HG03457 (cell line): ENCODE measurements around the gene MLH3.
"Not testable (repeated sequence)": the region's sequence is repeated elsewhere in the genome, so short reads cannot be mapped to it uniquely, and the experiment has no call there.

Experiments
- ATAC-seq: cut with Tn5 transposase; IDR thresholded peaks from one replicate; pipeline ENCODE4 v1.9.1; 2021; ENCODE audit warnings: moderate number of reproducible peaks; ENCODE audit not compliant: unreplicated experiment

Gene MLH3

DNA sequence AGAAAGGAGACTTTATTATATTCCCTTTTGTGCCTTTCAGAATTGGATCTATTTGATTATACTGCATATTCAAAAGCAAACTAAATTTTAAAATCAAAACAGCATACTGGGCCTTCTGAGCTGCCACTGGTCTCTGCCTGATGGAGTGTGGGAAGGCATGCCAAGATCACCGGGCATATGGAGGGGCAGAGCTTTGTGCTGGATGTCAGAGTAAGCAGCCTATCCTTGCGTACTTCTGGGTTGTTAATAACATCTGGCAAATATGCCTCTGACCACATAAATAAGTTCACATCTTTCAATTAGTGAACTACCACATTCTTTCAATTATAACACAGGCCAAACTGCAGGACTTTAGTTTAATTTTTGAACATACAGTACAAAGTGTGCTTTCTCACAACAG is 18.3 kb downstream of the MLH3 start:
- no peak for ATAC-seq

DNA sequence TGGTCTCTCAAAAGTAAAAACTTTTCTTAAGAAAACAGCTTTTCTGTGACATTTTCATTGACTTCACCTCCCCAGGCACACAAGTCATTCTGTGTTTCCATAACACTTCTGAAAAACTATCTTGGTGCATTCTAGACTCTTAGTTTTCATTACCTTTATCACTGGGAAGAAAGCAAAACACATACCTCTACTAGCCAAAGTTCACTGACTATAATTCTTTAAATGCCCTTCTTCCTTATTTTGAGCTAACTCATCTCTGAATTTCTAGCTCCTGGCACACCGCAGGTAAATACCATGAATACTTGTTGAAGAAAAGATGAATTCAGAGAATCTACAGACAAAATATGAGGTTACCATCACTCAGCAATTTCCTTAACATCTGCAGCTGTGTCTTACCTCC is 21.1 kb downstream of the MLH3 start:
- no peak for ATAC-seq

DNA sequence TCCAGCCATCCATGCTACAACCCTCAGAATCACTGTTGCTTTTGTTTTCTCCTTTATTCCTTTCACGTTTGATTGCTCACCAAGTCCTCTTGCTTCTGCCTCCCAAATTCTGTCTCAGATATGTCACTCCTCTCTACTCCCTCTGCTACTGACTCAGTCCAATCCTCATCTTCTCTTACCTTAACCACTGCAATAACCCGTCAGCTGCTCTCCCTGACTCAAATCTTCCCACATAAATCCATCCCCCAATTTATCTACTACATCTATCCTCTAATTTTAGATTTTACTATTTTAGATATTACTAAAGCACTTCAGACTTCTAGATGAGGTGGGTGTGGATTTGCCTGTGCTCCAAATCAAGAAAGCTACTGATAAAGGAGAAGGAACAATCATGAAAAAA is 25.4 kb downstream of the MLH3 start:
- no peak for ATAC-seq

DNA sequence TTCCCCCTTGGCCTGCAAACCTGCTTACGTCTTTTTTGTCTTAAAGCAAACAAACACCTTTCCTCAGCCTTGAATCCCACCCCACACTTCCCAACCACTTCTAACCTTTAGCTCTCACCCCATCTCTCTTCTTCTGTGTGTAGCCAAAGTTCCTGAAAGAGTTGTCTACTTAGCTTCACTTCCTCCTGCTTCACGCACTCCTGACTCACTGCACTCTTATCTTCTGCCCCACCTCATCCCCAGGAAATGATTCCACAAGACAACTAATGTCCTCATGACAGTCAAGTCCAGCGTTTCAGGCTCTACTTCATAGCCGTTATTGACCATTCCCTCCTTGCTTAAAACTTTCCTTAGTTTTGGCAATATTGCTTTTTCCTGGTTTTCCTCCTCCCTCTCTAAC is 26.2 kb downstream of the MLH3 start:
- no peak for ATAC-seq

DNA sequence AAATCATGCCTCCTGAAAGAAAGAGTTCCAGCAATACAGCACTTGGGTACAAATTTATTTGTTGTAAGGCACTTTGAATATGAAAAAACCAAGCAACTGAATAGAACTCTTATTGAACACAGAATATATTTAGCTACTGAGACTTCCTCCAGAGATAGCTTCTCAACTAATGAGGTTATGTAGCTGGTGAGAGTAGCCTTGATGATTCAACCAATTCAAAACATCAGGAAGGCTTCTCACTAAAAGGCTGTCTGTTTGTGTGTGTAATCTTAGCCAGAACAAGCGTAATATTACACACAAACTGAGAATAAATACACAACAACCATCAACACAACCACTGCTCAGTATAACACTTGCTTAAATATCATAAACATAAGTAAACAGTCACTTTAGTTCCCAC is 28.2 kb downstream of the MLH3 start:
- ATAC-seq: no peak

DNA sequence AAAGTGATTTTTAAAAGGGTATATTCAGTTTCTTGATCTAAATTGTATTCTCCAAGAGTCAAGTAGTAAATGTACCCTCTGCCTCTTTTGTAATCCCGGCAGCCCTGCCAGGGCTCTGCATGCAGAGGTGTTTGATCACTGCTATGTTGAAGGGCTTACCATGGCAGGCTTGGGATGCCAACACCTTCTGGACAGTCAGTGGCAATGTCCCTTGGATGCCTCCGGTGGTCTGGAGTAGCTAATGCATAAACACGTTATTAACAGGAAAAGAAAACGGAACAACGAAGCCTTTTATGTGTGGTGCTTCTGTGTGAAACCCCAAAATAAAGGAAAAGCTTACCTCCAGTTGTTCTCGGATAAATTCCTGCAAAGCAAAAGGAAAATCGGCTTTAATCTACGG is 28.6 kb downstream of the MLH3 start:
- ATAC-seq: no peak

DNA sequence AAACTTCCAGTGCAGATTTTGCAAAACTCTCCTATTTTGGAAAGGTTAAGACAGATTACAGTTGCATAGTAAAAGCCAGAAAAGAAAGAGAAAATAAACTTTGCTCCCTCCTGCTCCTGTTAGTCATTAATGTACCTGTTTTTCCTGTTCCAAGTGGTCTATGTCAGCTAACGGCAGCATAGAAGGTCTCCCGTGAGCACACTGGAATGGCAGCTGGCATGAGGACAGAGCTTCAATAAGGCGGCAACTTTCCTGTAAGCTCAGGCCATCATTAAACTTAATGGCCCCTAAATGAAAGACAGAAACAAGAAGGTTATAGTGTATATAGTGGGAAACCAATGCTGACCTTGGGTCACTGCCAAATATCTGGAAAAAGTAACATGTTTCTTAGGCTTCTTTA is 32.6 kb downstream of the MLH3 start:
- ATAC-seq: no peak

DNA sequence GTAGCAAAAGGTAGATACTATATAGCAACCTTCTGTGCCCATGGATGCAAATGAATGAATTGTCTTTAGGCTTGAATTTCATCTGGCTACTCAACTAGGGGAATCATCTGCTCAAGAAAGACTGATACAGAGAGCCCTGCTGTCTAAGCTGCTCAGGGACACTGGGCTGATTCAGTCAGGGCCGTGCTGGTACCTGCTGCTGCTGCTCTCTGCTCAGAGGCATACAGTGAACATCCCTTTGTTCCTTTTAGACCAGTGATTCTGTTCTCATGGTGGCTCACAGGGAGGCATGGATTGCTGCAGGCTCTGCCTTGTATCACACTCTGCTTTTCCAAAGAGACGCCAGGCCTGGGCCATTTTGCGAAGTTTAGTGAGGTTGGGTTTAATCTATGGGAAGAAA is 34.5 kb downstream of the MLH3 start:
- ATAC-seq: no peak

DNA sequence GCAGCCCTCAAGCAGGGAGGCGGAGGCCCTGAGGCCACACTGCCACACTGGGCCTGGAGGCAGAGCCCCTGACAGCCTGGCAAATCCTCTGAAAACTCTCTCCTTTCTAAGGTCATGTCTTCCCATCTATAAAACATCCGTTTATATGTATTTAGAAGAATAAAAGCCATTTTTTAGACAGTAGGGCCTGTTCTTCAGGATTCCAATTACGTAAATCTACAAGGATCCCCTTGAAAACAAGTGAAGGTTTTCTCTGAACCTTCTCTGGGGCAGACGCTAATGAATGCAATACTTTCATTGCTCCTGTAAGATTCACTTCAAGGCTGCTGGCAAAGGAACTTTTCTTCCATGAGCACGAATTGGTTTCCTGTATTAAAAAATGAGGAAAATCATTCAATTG is 35.8 kb downstream of the MLH3 start:
- ATAC-seq: no peak

DNA sequence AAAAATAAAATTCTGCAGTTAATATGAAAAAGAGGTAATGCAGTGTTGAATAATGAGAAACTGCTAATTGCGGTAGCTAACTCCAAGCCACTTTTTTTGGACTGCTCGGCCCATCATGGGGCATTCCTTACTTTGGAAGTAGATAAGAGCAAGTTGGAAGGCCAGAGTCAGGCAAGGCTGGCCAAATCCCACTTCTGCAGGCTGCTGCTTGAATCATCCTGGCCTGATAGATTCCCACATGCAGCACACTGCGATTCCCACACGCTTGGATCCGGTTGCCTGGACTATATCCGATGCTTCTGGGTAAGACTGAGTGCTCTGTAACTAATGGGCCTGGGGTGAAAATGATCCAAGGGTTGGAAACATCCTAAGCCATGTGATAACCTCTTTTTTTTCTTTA is 38.0 kb downstream of the MLH3 start:
- ATAC-seq: no peak

DNA sequence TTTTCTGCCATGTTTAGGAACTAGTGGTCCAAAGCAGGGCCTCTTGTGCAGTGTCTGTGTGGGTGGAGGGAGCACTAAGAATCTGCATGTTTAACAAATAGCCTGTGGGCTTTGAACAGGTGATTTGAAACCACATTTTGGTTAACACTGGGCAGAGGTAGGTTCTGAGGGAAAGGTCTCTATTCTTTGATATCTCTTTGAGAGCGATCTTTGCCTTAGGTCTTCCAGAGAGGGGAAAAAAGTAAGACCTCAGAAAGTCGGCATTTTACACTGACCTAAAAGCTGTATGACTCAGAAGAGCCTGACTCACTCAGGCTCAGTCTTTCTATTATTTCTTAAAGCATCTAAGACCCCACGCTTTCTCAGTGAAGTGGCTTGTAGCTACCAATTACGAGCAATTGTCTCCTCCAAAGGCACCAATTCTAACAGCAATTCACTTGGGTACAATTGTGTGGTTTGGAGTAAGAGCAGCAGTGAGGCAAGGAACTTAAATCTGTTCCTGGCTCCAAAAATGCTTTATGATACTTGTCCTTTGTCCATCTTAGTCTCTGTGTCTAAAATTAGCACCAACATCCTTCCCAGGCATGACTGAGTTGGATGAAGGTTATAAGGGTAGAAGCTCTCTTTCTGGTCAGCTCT is 39.8 kb downstream of the MLH3 start:
- ATAC-seq: no peak

DNA sequence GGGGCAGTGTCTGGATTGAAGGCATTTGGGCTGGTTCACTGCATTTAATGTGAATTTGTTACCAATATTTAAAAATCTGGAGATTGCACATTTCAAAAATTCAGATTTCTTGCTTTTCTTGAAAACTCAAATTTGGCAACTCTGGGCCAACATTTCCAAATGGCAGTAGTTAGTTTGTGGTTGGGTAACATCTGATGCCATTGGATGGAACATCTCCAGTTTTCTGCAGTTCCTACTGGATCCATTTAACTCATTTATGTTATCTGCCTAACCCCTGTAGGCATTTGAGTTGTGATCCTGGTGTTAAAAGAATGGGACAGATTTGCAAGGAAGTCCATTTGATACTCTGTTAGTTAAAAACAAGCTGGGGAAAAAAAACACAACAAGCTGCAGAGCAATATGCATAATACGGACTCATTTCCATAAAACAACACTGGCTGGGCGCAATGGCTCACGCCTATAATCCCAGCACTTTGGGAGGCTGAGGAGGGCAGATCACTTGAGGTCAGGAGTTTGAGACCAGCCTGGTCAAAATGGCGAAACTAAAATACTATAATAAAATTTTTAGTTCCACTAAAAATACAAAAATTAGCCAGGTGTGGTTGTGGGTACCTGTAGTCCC is 40.7 kb downstream of the MLH3 start:
- no peak for ATAC-seq

DNA sequence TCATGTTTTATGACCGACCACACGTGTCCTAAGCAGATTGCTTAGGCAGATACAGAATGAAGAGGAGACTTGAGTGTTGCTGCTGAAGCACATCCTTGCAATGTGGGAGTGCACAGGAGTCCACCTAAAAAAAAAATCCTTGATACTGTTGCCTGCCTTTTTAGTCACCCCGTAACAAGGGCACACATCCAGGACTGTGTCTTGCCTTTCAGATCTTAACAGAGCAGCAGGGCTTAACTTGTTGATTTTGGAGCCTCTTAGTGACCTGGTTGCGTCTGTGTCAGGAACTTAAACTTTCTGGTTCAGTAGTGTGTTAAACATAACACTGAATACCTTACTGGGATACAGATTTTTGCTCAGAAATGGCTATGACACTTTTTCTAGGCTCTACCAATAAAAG is 42.1 kb downstream of the MLH3 start:
- no peak for ATAC-seq

DNA sequence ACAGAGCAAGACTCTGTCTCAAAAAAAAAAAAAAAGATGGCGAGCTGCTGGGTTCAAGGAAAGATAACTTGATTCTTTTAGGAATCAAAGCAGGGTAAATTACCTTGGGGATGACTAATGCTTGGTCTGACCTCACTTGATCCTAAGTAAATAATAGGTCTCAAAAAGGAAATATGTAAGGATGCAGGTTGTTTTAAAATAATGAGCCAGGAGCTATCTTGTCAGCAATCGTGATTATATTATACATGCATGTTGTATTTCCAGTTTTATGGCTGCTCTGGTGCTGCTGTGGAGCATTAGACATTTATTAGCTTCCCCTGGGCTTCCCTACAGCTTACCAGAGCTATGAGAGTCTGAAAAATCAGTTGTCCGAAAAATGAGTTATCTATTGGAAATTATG is 45.9 kb downstream of the MLH3 start:
- no peak for ATAC-seq

DNA sequence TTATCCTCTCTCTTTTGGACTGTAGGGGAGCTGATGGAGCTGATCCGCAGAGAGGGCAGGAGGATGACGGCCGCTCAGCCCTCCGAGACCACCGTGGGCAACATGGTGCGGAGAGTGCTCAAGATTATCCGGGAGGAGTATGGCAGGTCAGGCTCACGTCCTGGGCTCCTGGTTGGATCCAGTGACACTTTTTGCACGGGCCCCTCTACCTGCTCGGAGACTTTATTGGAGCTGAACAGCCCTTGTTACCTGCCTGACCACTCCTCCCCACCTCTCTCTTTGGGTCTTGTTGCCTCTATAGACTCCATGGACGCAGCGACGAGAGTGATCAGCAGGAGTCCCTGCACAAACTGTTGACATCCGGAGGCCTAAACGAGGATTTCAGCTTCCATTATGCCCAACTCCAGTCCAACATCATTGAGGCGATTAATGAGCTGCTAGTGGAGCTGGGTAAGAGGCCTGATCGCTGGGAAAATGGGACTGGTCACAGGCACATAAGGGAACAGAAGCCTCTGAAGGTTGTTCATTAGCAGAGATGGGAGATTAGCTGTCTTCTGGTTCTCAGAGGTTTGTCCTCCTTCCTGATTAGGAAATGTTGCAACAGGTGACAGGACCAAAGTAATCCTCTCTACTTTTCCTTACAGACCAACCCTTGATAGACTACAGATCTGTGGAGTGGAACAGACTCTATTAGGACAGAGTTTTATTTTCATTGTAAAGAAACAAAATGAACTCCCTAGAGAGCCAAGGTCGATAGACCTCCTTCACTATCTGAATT is 47.8 kb downstream of the MLH3 start:
- no peak for ATAC-seq

DNA sequence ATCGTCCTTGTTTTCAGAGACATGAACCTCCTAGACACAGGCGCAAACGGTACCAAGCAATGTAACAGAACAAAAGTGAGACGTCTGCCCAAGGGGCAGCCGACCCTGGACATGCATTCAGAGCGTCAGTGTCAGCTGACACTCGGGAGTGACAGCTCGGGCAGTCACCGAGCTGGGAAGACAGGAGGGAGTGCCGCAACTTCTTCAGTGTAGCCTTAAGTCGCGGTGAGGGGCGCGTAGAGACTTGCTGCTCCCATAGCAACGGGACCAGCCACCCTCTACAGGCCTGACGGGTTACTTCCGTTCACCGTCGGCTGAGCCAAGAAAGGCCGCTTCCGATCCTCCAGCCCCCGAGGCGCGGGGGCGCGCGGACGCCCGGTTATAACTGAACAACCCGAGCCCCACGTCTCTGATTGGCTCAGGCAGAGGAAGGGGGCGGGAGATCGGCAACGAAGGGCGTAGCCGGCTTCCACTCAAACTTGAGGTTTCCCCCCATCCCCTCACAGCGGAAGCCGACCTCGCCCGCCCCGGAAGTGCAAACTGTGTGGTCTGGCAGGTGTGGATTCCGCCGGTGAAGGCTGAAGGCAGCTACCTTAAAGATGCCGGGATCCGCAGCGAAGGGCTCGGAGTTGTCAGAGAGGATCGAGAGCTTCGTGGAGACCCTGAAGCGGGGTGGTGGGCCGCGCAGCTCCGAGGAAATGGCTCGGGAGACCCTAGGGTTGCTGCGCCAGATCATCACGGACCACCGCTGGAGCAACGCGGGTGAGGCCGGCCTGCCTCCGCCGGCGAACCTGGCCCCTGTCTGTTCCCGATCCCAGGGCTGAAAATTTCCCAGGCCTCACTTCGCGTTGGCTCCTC is 48.6 kb downstream of the MLH3 start, which contains the start of gene EIF2B2:
TSS of gene EIF2B2 (plus strand) at position 530 of the 858 bp plus-strand sequence. CDS start at position 600, 70 bp downstream.
- ATAC-seq: peak; percentile 91

DNA sequence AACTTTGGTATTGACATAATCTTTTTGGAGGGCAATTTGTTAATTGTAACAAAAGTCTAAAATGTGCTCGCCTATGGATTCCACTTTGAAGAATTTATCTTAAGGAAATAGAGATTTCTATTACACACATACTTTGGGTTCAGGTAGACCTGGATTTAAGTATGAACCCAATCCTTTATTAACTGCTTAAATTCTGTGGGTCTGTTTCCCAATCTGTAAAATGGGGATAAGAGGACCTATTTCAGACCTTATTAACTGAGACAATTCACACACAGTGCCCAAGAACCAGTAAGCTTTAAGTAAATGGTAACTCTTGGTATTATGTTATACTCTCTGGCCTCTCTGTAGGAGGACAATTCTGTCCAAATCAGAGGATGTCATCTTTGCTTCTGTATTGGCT is 49.4 kb downstream of the MLH3 start:
- ATAC-seq: no peak

DNA sequence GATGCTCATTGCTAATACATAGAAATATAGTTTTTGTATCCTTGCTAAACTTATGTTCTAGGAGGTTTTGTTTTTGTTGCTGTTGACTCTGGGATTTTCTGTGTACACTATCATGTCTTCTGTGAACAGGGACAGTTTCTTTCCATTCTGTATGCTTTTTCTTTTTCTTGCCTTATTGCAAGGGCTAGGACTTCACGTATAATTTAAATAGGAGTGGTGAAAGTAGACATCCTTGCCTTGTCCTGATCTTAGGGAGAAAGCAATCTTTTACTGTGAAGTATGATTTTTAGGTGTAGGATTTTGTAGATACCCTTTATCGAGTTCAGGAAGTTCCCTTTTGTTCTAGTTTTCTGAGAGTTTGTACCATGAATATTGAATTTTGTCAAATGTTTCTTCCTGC is 50.0 kb downstream of the MLH3 start:
- no peak for ATAC-seq

DNA sequence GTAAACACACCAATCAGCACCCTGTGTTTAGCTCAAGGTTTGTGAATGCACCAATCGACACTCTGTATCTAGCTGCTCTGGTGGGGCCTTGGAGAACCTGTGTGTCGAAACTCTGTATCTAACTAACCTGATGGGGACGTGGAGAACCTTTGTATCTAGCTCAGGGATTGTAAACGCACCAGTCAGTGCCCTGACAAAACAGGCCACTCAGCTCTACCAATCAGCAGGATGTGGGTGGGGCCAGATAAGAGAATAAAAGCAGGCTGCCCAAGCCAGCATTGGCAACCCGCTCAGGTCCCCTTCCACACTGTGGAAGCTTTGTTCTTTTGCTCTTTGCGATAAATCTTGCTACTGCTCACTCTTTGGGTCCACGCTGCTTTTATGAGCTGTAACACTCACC is 55.5 kb downstream of the MLH3 start:
- ATAC-seq: not testable (repeated sequence)

DNA sequence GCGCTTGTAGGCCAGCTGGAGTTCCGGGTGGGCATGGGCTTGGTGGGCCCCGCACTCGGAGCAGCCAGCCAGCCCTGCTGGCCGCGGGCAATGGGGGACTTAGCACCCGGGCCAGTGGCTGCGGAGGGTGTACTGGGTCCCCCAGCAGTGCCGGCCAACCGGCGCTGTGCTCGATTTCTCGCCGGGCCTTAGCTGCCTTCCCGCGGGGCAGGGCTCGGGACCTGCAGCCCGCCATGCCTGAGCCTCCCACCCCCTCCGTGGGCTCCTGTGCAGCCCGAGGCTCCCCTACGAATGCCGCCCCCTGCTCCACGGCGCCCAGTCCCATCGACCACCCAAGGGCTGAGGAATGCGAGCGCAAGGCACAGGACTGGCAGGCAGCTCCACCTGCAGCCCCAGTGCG is 57.1 kb downstream of the MLH3 start:
- ATAC-seq: not testable (repeated sequence)

DNA sequence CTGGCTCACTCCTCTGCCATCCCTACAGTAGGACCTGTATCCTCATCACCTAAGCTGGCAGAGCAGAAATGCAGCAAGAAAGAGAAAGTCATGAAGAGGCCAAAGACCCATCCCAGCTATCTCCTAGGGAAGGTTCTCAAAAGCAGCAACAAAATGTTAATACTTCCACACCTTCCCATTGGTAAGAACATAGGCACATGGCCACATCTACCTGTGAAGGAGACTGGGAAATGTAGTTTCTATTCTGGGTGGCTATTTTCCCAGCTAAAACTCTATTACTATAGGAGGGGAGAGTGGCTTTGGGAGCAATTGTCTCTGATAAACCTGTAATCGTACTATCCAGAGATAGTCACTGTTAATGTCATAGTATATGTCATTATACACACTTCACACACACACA is 62.3 kb downstream of the MLH3 start:
- no peak for ATAC-seq
